Suprapubic skin (tissue), 4 donors: ENCODE data around the gene MARF1.

Experiments used
- EP300 ChIP-seq: sonication (generic); formaldehyde crosslinking; IDR thresholded peaks from one replicate; pipeline ENCODE4 v1.6.1; 2017; ENCODE audit warnings: antibody characterized with exemption
- POLR2A ChIP-seq, 2 donors: fragments of 450-650 bp; IDR thresholded peaks; one replicate each; pipeline ENCODE4 v1.6.1; 2017; ENCODE audit warnings: antibody characterized with exemption in 2 of 2, mild to moderate bottlenecking in 2 of 2, moderate library complexity in 2 of 2
- POLR2AphosphoS5 ChIP-seq, 3 donors: sonication (generic); formaldehyde crosslinking; IDR thresholded peaks; one replicate each; pipeline ENCODE4 v1.6.1; 2017; ENCODE audit warnings: antibody characterized with exemption in 3 of 3
- TF ChIP-seq, protein P1 (sequence below), 2 donors: fragments of 200-600 bp in 1 of 2; fragments of 450-650 bp in 1 of 2; sonication (generic) in 1 of 2; IDR thresholded peaks; one replicate each; pipeline ENCODE4 v1.5.1; 2016 to 2019; ENCODE audit warnings: antibody characterized with exemption in 2 of 2, mild to moderate bottlenecking in 1 of 2, moderate library complexity in 1 of 2

DNA sequence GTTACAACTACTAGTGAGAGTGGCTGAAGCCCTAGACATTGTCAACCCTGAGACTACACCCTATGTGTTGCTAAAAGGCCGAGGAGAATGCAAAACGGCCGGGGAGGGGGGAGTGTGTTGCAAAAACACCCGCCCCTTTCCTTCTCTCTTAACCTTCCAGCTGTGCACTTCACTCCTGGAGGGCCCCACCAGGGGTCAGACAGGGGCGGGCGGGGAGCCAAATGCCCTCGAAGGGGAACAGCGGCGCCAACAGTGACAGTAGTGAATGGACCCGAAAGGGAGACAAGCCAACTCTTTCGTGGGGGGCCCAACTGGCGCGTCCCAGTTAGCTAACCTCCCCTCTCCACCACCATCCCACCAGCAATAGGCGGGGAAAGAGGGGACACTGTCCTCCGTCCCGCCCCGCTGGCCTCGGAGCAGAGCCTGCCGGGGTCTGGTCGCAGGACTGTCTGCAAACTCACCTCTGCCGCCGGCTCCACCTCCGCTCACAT, 352 bp downstream of the MARF1 start:
- TF ChIP-seq, protein P1, sequence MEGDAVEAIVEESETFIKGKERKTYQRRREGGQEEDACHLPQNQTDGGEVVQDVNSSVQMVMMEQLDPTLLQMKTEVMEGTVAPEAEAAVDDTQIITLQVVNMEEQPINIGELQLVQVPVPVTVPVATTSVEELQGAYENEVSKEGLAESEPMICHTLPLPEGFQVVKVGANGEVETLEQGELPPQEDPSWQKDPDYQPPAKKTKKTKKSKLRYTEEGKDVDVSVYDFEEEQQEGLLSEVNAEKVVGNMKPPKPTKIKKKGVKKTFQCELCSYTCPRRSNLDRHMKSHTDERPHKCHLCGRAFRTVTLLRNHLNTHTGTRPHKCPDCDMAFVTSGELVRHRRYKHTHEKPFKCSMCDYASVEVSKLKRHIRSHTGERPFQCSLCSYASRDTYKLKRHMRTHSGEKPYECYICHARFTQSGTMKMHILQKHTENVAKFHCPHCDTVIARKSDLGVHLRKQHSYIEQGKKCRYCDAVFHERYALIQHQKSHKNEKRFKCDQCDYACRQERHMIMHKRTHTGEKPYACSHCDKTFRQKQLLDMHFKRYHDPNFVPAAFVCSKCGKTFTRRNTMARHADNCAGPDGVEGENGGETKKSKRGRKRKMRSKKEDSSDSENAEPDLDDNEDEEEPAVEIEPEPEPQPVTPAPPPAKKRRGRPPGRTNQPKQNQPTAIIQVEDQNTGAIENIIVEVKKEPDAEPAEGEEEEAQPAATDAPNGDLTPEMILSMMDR (IDR thresholded peaks at IDR 0.05): peak; percentile 13 to 34
- TF ChIP-seq POLR2AphosphoS5 (IDR thresholded peaks at IDR 0.05) (no peak), EP300 (no peak), POLR2A (IDR thresholded peaks at IDR 0.05) (no peak)
